Renal cortex interstitium (tissue), 15 donors: ENCODE data around the gene FADS3. TPM values are rescaled to one million over a fixed set of nuclear protein-coding genes. Genes with fewer than 3 reads are reported as not detected.
A peak's percentile ranks its signal among the peaks of the same experiment; 100 is the strongest.

Source experiments
- DNase-seq, 11 donors: peaks; one replicate each; pipeline ENCODE4 v3.0.0-alpha.2; 2013; ENCODE audit warnings: low read depth in 9 of 11, low spot score in 4 of 11; ENCODE audit errors: extremely low read depth in 1 of 11
- long read RNA-seq, 16 experiments: transcript quantifications; one replicate each; lab custom pipeline, GENCODE V29; 2026
- polyA plus RNA-seq, 3 donors: library from polyadenylated mRNA; unstranded; fragments of 120-200 nt; gene quantifications; one replicate each; pipeline ENCODE4 v1.2.1, GENCODE V29; 2013; ENCODE audit not compliant: insufficient read length in 3 of 3

The FADS3 gene
- polyA plus RNA-seq = 10 to 100 TPM; 13.0 to 22.9 (median 18.4) TPM
- long read RNA-seq, donor 1, partial matches to known transcripts = 0 of 1 reads
- long read RNA-seq, donor 1, other reads (novel, unspliced or antisense) = 0 of 1 reads
- long read RNA-seq, donor 2, partial matches to known transcripts = 0 of 2 reads
- long read RNA-seq, donor 2, other reads (novel, unspliced or antisense) = 0 of 2 reads
- long read RNA-seq, donor 3, transcript FADS3-201 (12 exons, 1,779 nt) = major isoform, 6 of 7 reads
- long read RNA-seq, donor 3, partial matches to known transcripts = 0 of 7 reads
- long read RNA-seq, donor 3, other reads (novel, unspliced or antisense) = 0 of 7 reads
- long read RNA-seq, donor 4 = 0 reads
- long read RNA-seq, donor 5 = 0 reads
- long read RNA-seq, donor 6, partial matches to known transcripts = 0 of 2 reads
- long read RNA-seq, donor 6, other reads (novel, unspliced or antisense) = 0 of 2 reads
- long read RNA-seq, donor 7, transcript FADS3-201 (12 exons, 1,779 nt) = major isoform, 8 of 10 reads
- long read RNA-seq, donor 7, partial matches to known transcripts = 0 of 10 reads
- long read RNA-seq, donor 7, other reads (novel, unspliced or antisense) = 0 of 10 reads
- long read RNA-seq, donor 8, transcript FADS3-201 (12 exons, 1,779 nt) = major isoform, 7 of 13 reads
- long read RNA-seq, donor 8, partial matches to known transcripts = 5 of 13 reads
- long read RNA-seq, donor 8, other reads (novel, unspliced or antisense) = 0 of 13 reads
- long read RNA-seq, donor 9, partial matches to known transcripts = 0 of 4 reads
- long read RNA-seq, donor 9, other reads (novel, unspliced or antisense) = 0 of 4 reads
- long read RNA-seq, donor 10, transcript FADS3-201 (12 exons, 1,779 nt) = major isoform, 5 of 6 reads
- long read RNA-seq, donor 10, partial matches to known transcripts = 0 of 6 reads
- long read RNA-seq, donor 10, other reads (novel, unspliced or antisense) = 0 of 6 reads
- long read RNA-seq, donor 11, partial matches to known transcripts = 0 of 4 reads
- long read RNA-seq, donor 11, other reads (novel, unspliced or antisense) = 0 of 4 reads
- long read RNA-seq, donor 12, partial matches to known transcripts = 0 of 1 reads
- long read RNA-seq, donor 12, other reads (novel, unspliced or antisense) = 0 of 1 reads
- long read RNA-seq, donor 13 = 0 reads
- long read RNA-seq, donor 14, partial matches to known transcripts = 0 of 4 reads
- long read RNA-seq, donor 14, other reads (novel, unspliced or antisense) = 0 of 4 reads
- long read RNA-seq, donor 15, partial matches to known transcripts = 0 of 1 reads
- long read RNA-seq, donor 15, other reads (novel, unspliced or antisense) = 0 of 1 reads
- long read RNA-seq, donor 16, transcript FADS3-201 (12 exons, 1,779 nt) = major isoform, 12 of 14 reads
- long read RNA-seq, donor 16, partial matches to known transcripts = 0 of 14 reads
- long read RNA-seq, donor 16, other reads (novel, unspliced or antisense) = 0 of 14 reads

GRCh38 chr11:61891331-61892084 lies at the start of gene FADS3:
TSS of gene FADS3 (minus strand) at chr11:61891545. CDS start at chr11:61891381, 164 bp downstream.
- peak in 7 of 11 donors; percentile 44 to 74 (median 62) for DNase-seq

GRCh38 chr11:61940466-61940865 lies 49.1 kb upstream of the FADS3 start:
- DNase-seq = no peak

GRCh38 chr11:61935861-61936260 lies 44.5 kb upstream of the FADS3 start:
- no peak for DNase-seq

GRCh38 chr11:61930933-61931332 lies 39.6 kb upstream of the FADS3 start:
- DNase-seq = no peak

- no peak for DNase-seq
Measured at GRCh38 chr11:61928606-61929005, 37.3 kb upstream of the FADS3 start.

- DNase-seq = no peak
Measured at GRCh38 chr11:61927501-61927900, 36.2 kb upstream of the FADS3 start.

GRCh38 chr11:61926235-61926634 lies 34.9 kb upstream of the FADS3 start:
- no peak for DNase-seq

GRCh38 chr11:61925736-61926135 lies 34.4 kb upstream of the FADS3 start:
- DNase-seq = no peak

- DNase-seq = no peak
Measured at GRCh38 chr11:61924064-61924455, 32.7 kb upstream of the FADS3 start.

GRCh38 chr11:61923166-61924063 lies 32.1 kb upstream of the FADS3 start:
- DNase-seq = peak in 8 of 11 donors; percentile 60 to 86 (median 80)

- DNase-seq = peak in 6 of 11 donors; percentile 42 to 72 (median 58)
Measured at GRCh38 chr11:61922539-61922938, 31.2 kb upstream of the FADS3 start.

GRCh38 chr11:61921446-61921845 lies 30.1 kb upstream of the FADS3 start:
- DNase-seq = no peak

GRCh38 chr11:61919705-61920631 lies 28.6 kb upstream of the FADS3 start:
- DNase-seq = no peak

GRCh38 chr11:61918938-61919704 lies 27.8 kb upstream of the FADS3 start:
- no peak for DNase-seq

- DNase-seq = no peak
Measured at GRCh38 chr11:61918251-61918937, 27.0 kb upstream of the FADS3 start.
